Peyer's patch (tissue), 4 donors: ENCODE data around the gene KIT.

Experiments
- POLR2A ChIP-seq, 2 donors: fragments of 450-650 bp; IDR thresholded peaks; one replicate each; pipeline ENCODE4 v1.5.1; 2017; ENCODE audit warnings: antibody characterized with exemption in 2 of 2, mild to moderate bottlenecking in 2 of 2, moderate library complexity in 2 of 2
- TF ChIP-seq, protein P1 (sequence below), 6 experiments: fragments of 450-650 bp in 4 of 6; fragments of 200-600 bp in 2 of 6; sonication (generic) in 1 of 6; IDR thresholded peaks; one replicate each; pipeline ENCODE4 v1.5.1; 2017 to 2019; ENCODE audit warnings: antibody characterized with exemption in 6 of 6, mild to moderate bottlenecking in 3 of 6, moderate library complexity in 1 of 6

DNA sequence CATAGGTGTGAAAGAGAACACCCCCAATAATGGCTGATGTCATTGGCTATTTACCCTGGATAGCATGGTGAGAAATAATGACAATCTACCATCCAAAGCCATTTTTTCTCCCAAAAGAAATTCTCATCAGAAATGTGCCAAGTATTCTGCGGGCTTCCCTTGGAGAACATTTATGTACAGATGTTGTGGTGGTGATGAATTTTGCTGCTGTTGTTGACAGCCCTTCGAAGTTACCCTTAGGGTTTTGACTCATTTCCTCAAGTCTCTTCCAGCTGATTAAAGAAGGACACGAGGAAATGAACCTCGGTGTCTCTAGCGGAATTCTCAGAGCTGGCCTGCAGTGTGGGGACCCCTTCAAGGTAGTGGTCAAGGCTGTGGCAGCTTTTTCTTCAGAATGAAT lies 3.4 kb downstream of the KIT start:
- TF ChIP-seq, protein P1, sequence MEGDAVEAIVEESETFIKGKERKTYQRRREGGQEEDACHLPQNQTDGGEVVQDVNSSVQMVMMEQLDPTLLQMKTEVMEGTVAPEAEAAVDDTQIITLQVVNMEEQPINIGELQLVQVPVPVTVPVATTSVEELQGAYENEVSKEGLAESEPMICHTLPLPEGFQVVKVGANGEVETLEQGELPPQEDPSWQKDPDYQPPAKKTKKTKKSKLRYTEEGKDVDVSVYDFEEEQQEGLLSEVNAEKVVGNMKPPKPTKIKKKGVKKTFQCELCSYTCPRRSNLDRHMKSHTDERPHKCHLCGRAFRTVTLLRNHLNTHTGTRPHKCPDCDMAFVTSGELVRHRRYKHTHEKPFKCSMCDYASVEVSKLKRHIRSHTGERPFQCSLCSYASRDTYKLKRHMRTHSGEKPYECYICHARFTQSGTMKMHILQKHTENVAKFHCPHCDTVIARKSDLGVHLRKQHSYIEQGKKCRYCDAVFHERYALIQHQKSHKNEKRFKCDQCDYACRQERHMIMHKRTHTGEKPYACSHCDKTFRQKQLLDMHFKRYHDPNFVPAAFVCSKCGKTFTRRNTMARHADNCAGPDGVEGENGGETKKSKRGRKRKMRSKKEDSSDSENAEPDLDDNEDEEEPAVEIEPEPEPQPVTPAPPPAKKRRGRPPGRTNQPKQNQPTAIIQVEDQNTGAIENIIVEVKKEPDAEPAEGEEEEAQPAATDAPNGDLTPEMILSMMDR (IDR thresholded peaks at IDR 0.05), result no peak
- no peak for TF ChIP-seq POLR2A (IDR thresholded peaks at IDR 0.05)
